Measurements from ENCODE around the gene ASB7. TPM values are rescaled to one million over a fixed set of nuclear protein-coding genes. Genes with fewer than 3 reads are reported as not detected.

ASB7 gene
- total RNA-seq, 1 donor from 2014 or later, result 10.8 TPM

DNA sequence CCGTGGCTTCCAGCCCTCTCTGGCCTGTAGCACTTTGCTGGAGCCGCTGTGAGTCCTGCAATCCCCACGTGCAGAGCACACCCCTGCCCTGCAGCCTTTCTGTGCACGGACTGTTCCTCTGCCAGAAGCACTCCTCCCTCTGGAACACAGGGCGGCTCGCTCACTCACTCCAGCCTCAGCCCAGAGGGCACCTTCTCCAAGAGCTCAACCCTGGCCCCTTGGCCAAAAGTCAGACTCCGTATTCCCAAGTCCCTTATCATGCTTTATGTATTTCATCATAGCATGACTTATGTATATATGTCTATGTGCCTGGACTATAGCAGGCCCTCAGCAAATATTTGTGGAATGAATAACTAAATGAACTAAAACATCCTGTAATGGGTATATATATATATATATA lies 63.2 kb downstream of the ASB7 start:
- Mint-ChIP-seq H3K27ac (ENCODE audit: unreplicated experiment) (no peak overlapping the region), H3K9me3 (ENCODE audit: low read depth) (no peaks in the 10 kb centered on the region), H3K27me3 (ENCODE audit: low read depth) (peaks cover 2% of the 10 kb centered on the region), H3K36me3 (ENCODE audit: low read depth) (no peaks in the 10 kb centered on the region), H3K4me3 (ENCODE audit: unreplicated experiment) (no peak overlapping the region), H3K4me1 (ENCODE audit: low read depth) (peaks cover 4% of the 10 kb centered on the region)
- DNase-seq (ENCODE audit: low spot score), result no peak
- TF ChIP-seq CTCF (IDR thresholded peaks at IDR 0.05), result no peak

GRCh38 chr15:100667405-100668347 lies 65.3 kb downstream of the ASB7 start:
- Mint-ChIP-seq H3K4me1 (ENCODE audit: low read depth) (peaks cover 8% of the 10 kb centered on the region), H3K27ac (ENCODE audit: unreplicated experiment) (no peak overlapping the region), H3K9me3 (ENCODE audit: low read depth) (no peaks in the 10 kb centered on the region), H3K27me3 (ENCODE audit: low read depth) (peaks cover 2% of the 10 kb centered on the region), H3K36me3 (ENCODE audit: low read depth) (no peaks in the 10 kb centered on the region), H3K4me3 (ENCODE audit: unreplicated experiment) (no peak overlapping the region)
- TF ChIP-seq CTCF (IDR thresholded peaks at IDR 0.05), result no peak
- DNase-seq (ENCODE audit: low spot score), result no peak

DNA sequence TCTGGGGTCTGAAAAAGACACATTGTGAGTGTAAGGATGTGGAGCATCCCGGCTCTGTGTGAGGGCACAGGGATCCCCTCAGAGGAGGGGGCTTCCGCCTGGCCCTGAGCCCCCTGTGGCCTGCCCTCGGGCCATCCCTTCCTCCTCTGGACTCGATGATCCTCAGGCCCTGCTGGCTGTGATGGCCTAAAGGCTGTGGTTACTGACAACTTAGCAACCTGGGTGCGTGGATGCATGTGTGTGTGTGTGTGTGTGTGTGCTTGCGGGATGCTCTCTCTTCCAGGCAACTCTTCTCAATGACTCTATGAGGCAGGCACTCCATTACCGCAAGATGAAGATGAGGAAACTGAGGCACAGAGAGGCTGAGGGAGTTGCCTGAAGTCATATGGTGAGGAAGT lies 66.0 kb downstream of the ASB7 start:
- TF ChIP-seq CTCF (IDR thresholded peaks at IDR 0.05), result no peak
- Mint-ChIP-seq H3K9me3 (ENCODE audit: low read depth) (no peaks in the 10 kb centered on the region), H3K27ac (ENCODE audit: unreplicated experiment) (no peak overlapping the region), H3K27me3 (ENCODE audit: low read depth) (peaks cover 2% of the 10 kb centered on the region), H3K4me1 (ENCODE audit: low read depth) (peaks cover 8% of the 10 kb centered on the region), H3K36me3 (ENCODE audit: low read depth) (no peaks in the 10 kb centered on the region), H3K4me3 (ENCODE audit: unreplicated experiment) (no peak overlapping the region)
- no peak for DNase-seq (ENCODE audit: low spot score)

GRCh38 chr15:100669260-100669659 lies 66.9 kb downstream of the ASB7 start:
- no peak for DNase-seq (ENCODE audit: low spot score)
- Mint-ChIP-seq H3K4me3 (ENCODE audit: unreplicated experiment) (no peak overlapping the region), H3K27ac (ENCODE audit: unreplicated experiment) (no peak overlapping the region), H3K9me3 (ENCODE audit: low read depth) (no peaks in the 10 kb centered on the region), H3K27me3 (ENCODE audit: low read depth) (peaks cover 2% of the 10 kb centered on the region), H3K36me3 (ENCODE audit: low read depth) (no peaks in the 10 kb centered on the region), H3K4me1 (ENCODE audit: low read depth) (peaks cover 8% of the 10 kb centered on the region)
- TF ChIP-seq CTCF (IDR thresholded peaks at IDR 0.05), result no peak

GRCh38 chr15:100670505-100671021 lies 68.2 kb downstream of the ASB7 start:
- no peak overlapping the region for H3K4me3 Mint-ChIP-seq (ENCODE audit: unreplicated experiment)
- H3K9me3 Mint-ChIP-seq (ENCODE audit: low read depth), result no peaks in the 10 kb centered on the region
- H3K27me3 Mint-ChIP-seq (ENCODE audit: low read depth), result peaks cover 2% of the 10 kb centered on the region
- no peak for DNase-seq (ENCODE audit: low spot score)
- TF ChIP-seq CTCF (IDR thresholded peaks at IDR 0.05), result no peak
- H3K36me3 Mint-ChIP-seq (ENCODE audit: low read depth), result no peaks in the 10 kb centered on the region
- H3K27ac Mint-ChIP-seq (ENCODE audit: unreplicated experiment), result no peak overlapping the region
- H3K4me1 Mint-ChIP-seq (ENCODE audit: low read depth), result peaks cover 5% of the 10 kb centered on the region
